Measurements from ENCODE around the gene LRBA.

LRBA gene

DNA sequence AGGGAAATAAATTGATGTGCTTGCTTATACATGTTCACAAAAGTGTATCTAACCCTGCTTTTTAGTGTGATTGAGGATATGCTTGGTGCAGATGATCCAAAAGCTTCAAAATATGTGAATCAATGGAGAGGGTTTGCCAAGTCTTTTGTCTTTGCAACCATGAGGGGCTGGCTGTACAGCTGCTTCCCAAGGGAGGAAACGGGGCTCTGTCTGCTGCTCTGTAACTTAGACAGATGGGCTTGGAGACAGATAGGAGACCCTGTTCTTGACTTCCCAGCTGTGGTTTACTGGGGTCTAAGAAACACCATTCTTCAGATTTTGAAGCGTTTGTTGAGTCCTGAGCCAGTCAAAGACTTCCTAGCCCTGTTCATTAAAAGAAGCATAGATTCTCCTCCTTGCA, 784.5 kb downstream of the LRBA start:
- no peak for DNase-seq

DNA sequence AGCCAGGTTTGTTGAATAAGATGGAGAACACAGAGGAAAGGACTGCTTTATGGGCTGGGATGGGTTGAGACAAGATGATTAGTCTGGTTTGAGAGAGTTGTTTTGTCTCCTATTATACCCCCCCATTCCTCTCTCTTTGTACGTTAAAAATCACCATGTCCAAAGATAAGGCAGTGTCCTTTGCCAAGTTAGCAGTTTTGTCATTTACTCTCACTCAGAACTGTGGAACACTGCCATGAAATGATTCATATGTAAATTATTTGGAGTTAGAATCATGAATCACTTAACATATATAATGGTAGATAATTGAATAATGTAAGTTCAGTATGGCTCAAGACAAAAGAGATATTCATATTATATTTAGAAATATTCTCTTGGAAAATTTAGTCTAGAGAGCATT, 785.6 kb downstream of the LRBA start:
- no peak for DNase-seq

DNA sequence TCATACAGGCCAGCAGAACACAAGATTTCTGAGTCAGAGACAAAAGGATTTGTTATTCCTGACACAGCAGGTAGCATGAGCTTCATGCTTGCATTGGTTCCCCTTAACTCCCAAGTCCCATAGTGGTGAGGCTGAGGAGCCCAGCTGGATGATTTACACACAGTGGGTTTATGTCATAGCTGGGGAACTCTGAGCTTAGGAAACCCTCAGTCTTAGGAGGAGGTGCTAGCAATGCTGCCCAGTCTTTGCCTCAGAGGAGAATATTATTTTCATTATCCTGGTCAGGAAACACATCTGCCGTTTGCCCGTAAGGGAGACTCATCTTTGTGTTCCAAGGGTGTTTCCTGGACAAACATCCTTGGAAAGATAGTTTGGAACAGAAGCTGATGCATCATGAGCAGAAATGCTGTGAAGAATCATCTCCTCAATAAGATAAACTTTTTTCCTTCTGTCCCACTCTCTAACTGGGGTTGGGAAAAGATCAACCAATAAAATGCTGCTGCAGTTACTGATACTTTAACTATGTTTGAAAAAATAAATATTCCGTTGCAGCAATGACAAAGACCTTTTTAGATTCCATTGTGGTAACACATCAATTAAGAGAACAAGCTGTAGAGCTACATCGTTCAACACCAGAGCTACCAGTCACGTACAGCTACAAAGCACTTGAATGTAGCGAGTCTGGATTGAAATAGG, 790.0 kb downstream of the LRBA start:
- no peak for DNase-seq

DNA sequence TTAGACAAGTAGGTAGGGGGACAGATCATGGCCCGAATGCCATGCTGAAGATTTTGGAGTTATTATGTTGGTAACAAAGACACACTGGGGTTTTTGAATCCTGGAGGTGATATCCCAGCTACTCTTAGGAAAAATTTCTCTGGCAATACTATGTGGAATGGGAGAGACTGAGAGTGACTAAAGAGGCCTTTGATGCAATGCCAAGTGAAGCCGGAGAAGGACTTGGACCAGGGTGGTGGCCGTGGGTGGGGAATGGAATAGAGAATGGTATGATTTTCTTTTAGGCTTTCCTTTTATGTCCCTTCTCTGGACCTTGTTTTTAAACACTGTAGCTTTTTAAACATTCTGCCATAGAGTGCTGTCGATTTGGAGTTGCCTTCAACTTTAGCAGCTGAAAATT, 795.2 kb downstream of the LRBA start:
- DNase-seq, result no peak

DNA sequence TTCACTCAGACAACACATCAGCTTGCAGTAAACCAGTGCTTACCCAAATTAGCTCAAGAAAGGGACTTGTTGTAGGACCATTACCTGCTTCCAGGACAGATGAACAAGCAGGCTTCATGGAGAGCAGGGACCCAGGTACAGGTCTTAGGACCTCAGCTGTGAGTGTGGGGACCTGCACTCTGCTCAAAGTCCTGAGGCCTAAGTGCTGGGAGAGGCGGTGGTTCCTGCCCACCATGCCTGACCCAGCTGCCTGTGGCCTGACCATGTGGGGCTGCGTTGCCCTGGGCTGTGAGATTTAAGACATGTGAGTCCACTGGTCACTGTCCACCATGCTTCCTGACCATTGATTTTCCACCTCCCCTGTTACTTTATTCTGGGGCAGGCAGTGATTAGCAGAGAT, 796.6 kb downstream of the LRBA start:
- no peak for DNase-seq

DNA sequence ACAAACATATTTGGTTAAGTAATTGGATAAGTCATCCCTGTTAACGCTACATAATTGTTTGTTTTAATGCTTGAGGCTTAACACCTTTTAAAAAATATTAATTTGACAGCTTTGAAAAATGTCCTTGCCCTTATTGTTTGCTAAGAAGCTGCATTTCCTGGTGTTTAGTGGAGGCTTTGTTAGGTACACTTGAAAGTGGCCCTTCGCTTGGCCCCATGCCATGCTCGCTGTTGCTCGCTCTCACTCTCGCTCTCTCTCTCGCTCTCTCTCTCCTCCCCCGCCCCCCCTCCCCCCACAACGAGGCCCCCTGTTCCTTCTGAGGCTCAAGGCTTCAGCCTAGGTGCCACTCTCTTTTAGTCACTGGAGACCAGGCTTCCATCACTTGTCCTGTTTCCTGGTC, 797.3 kb downstream of the LRBA start:
- DNase-seq, result no peak

DNA sequence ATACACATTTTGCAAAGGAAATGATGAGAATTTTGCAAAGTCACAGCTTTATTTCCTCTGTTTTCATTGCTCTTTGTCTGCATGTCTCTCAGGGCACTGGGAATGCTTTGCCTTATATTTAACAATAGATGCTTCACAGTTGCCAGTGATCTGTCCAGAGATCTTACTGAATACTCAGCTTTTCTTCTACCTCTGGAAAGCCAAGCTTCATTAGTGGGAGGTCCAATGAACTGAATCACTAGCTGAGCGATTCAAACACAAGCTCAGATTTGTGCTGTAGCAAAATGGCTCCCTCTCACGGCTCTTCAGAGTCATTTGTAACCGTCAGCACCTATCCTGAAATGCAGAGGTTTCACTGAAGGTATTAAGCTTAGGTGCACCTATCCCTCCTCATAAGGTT, 797.9 kb downstream of the LRBA start:
- DNase-seq, result no peak

DNA sequence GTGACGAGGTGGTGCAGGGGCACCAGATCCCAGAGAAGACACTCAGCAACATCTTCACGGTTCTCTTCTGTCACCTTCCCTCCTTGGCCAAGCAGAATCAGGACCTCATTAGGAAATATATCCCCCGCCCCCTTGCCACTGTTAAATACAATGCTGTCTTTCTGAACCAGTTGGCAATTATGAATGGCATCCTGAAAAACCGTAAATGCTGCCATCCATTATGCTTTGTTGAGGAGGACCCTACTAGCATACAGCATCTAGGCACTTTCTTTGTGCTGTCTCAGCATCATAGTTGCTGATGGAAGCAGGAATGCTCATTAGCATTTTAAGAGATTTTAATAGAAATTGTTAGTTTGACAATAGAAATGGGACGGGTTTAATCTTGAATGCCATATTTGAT, 798.4 kb downstream of the LRBA start:
- DNase-seq, result no peak

DNA sequence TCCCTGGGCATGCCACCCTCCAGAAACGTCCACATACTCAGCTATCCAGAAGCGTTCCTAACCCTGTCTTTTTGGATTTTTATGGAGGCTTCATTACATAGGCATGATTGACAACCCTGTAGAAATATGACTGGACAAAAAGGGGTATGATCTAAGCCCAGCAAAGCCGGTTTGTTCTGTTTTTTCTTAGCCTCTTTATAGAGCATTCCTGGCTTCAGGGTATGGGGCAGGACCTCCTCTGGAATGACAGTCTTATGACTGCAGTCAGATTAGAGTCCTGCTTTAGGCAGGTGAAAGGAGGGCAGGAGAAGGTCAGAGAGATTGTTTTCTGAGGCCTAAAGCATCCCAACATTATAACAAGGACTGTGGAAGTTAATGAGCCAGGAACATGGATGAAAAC, 799.5 kb downstream of the LRBA start:
- DNase-seq, result no peak
